NCI-H1417 (cell line): Measurements from ENCODE around the gene FUOM.
"Not testable (repeated sequence)": the region's sequence is repeated elsewhere in the genome, so short reads cannot be mapped to it uniquely, and the experiment has no call there.

Experiments used
- DNase-seq, 3 experiments: peaks; one replicate each; lab custom pipeline; 2025; lab: John Stamatoyannopoulos, UW

Gene FUOM

DNA sequence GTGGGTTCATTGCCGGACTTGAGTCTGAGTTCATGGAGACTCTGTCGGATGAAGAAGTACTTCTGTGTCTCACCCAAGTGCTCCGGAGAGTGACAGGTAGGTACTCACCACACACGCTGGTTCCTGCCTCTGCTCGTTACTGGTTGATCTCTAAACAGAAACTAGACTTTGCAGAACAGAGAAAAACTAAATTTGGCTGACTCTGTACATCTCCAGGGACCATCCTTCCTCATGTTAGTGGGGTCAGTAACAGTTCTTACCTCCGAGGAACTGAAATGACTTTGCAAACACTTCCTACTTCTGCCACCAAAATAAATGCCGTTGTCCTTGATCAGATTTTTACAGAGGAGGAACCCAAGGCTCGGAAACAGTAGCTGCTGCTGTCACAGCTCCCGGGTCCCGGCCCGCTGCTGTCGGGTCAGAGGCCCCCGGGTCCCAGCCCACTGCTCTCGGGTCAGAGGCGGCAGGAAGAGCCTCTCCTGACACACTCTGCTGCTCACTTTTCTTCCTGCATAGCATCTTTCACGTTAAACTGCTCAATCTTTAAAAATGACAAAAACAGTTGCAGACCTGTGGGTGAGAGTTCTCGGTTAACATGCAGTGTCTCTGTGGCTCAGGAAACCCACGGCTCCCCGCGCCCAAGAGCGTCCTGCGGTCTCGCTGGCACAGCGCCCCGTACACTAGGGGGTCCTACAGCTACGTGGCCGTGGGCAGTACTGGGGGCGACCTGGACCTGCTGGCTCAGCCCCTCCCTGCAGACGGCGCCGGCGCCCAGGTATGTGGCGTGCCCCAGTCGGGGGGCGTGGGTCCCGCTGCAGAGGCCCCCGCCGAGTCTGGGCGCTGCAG lies 31.4 kb upstream of the FUOM start:
- no peak for DNase-seq

DNA sequence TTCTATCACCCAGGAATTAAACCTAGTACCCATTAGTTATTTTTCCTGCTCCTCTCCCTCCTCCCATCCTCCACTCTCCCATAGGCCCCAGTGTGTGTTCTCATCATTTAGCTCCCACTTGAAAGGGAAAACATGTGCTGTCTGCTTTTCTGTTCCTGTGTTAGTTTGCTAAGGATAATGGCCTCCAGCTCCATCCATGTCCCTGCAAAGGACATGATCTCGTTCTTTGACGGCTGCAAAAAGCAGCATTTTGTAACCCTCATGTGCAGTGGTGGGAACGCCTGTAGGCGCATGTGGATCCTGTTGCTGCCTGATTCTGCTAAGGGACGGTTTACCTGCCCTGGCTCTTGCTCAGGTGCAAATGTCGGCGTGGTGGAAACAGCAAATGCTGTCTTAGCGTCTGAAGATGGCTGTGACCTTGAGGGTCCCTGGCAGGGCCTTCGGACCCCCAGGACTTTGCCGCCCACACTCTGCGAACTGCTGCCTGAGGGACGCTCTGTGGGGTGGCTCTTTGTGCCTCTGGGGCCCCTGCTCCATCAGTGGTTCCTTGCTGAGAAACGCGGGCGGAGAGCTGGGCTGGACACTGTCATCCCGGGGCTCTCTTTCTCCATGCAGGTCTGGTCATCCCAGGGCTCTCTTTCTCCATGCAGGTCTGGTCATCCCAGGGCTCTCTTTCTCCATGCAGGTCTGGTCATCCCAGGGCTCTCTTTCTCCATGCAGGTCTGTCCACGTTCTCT lies 30.6 kb upstream of the FUOM start:
- peak in 1 of 3 experiments; percentile 0 for DNase-seq

DNA sequence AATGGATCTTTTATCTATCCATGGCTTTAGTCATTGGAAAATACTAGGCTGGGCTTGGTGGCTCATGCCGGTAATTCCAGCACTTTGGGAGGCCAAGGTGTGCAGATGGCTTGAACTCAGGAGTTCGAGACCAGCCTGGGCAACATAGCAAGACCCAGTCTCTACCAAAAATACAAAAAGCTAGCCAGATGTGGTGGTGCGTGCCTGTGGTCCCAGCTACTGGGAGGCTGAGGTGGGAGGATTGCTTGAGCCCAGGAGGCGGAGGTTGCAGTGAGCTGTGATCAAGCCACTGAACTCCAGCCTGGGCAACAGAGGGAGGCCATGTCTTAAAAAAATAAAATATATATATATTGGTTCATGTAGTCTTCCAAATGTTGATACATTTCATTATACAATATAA lies 29.1 kb upstream of the FUOM start:
- DNase-seq: not testable (repeated sequence)

DNA sequence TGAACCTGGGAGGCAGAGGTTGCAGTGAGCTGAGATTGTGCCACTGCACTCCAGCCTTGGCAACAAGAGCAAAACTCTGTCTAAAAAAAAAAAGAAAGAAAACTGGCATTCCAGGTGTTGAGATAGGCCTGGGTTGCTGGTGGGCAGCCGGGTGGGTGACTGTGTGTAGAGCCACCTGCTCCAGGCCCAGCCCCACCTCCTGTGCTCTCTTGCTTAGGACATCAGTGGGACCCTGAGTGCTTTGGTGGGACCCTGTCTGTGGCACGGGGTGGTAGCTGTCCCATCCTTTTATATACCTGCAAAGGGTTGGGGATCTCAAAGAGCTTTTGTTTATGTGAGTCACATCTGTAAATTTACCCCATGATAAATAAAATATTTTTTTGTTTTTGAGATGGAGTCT lies 27.4 kb upstream of the FUOM start:
- DNase-seq: no peak

DNA sequence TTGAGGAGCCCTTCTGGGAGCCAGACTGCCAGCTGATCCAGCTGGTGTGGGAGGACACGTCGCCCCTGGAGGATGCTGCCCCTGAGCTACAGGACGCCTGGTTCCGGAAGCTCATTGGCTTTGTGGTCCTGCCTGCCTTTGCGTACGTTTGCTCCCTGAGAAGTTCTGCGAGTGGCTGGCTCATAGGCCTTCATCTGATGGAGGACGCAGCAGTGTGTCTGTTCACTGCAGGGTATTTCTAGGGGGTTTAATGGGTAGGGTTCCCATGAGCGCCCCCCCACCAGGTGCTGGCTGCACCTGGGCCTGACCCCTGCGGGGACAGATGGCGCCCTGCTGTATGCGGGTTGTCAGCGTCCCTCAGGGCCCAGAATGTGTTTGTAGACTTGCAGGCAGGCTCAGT lies 26.3 kb upstream of the FUOM start:
- no peak for DNase-seq

DNA sequence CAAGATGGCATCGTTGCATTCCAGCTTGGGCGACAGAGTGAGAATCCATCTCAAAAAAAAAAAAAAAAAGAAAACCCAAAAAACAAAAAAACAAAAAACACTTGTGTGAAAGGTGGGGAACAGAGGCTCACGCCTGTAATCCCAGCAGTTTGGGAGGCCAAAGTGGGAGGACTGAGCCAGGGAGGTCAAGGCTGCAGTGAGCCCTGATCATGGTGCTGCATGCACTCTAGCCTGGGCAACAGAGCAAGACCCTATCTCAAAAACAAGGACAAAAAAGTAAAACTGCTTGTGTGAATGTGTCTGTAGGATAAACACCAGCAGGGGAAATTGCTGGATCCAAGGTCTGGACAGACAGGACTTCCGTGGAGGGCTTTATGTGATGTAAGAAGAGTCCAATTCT lies 25.7 kb upstream of the FUOM start:
- no peak for DNase-seq

DNA sequence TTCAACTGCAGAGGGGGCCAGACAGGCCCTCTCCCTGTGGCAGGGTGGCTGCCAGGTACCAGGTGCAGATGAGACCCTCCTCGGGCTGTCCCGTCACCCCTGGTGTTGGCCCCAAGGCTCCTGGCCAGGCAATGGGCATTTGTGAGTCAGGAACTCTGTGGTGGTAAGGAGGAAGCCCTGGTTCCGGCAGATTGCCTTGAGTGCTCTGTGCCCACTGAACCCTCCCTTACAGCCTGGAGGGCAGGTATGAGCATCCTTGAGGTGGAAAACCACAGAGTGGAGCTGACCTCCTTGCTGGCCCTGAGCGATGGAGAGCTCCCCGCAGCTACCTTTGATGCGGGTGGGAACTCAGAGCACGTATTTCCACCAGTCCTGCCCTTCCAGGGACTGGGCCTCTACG lies 23.2 kb upstream of the FUOM start:
- DNase-seq: no peak

DNA sequence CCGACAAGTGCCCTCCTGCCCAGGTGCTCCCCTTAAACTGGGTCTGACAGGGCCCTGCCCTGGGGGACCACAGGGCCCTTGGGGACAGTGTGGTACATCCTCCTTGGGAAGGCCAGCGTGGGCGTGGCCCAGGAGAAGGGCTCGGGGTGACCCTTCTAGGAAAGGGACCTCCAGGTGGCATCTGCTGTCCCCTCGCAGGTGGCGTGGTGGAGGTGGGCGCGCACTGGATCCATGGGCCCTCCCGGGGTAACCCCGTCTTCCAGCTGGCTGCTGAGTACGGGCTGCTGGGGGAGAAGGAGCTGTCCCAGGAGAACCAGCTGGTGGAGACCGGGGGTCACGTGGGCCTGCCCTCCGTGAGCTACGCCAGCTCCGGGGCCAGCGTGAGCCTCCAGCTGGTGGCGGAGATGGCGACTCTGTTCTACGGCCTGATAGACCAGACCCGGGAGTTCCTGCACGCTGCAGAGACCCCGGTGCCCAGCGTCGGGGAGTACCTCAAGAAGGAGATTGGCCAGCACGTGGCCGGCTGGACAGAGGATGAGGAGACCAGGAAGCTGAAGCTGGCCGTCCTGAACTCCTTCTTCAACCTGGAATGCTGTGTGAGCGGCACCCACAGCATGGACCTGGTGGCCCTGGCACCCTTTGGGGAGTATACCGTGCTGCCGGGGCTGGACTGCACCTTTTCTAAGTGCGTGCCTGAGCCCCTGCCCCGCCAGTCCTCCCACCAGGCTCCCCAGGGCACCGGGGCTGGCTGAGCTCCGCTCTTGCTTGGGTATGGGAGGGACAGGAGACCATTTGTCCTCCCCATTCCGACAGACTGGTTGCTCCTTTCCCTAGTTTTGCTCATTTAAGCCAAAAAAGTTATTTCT lies 22.2 kb upstream of the FUOM start:
- DNase-seq: no peak

DNA sequence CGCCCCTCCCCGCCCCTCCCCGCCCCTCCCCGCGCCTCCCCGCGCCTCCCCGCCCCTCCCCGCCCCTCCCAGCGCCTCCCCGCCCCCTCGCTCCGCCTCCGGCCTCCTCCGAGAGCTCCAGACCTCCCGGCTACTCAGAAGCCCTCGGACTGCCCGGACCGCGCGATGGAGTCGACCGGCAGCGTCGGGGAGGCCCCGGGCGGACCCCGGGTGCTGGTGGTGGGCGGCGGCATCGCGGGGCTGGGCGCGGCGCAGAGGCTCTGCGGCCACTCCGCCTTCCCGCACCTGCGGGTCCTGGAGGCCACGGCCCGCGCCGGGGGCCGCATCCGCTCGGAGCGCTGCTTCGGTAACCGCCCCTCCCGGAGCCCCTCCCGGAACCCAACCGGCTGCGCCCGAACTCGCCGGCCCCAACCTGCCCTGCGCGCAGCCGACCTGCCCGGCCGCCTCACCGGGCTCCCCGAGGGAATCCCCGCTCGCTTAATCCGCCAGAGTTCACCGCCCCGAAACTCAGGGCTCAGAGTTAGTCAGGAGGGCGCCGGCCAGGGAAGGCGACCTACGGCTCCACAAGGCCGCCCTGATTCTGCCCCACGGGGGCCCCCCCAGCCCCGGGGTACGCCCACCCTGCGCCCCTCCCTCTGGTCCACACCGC lies 21.5 kb upstream of the FUOM start, which contains the start of gene PAOX:
Gene PAOX, plus strand, starts transcription at position 111 of the 649 bp plus-strand sequence. Its CDS starts 55 bp downstream, at position 166.
- peak in 2 of 3 experiments; percentile 33 to 57 for DNase-seq

DNA sequence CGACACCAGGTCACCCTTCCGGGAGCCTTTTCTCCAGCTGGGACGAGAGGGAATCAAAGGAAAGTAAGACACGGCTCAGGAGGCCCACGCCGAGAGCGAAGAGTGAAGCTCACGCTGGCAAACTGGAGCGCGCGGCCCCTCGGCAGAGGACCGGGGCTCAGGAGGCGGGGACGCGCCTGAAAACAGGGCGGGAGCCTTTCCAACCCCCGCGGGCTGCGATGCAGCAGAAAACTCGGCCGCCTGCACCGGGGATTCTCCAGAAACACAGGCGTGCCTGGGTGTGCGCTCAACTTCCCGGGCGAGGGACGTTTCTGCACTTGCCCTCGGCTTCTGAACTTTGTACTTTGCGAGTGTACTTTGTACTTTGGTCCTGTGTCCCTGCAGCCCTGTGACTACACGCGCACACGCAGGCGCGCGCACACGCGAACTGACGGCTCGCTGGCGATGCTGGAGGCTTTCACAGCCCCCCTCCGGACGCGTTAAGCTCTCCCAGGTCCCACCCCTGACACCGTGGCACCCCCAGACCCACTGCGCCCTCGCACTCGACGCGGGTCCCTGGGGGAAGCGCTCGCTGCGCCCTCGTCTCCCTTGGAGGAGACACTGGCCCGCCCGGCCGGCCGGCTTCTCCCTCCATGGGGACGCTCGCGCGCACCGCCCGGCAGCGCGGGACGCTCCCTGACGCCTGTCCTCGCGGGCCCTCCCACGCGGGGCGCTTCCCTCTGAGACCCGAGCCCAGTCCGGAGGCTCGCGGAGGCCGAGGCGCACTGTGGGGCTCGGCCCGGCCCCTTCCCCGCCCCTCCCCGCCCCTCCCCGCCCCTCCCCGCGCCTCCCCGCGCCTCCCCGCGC lies 20.7 kb upstream of the FUOM start:
- DNase-seq: peak in 2 of 3 experiments; percentile 59 to 60

DNA sequence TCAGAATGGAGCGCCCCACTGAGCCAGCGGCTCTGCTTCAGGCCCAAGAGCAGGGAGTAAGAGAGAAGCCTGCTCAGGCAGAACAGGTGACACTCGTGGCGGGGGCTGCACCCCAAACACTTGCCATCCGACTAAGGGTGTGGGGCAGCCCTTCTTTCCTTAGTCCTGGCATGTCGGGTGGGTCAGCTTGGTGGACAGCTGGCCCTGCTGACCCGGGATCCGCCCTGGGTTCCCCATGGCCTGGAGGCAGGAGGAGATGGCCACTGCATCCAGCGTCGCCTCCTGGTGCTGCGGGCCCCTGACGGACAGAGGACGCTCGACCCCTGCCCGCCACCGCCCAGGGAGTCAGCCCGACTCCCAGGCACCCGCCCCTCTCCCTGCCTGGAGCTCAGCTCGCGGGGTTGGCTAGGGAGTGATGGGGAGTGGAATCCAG lies 20.0 kb upstream of the FUOM start:
- no peak for DNase-seq

DNA sequence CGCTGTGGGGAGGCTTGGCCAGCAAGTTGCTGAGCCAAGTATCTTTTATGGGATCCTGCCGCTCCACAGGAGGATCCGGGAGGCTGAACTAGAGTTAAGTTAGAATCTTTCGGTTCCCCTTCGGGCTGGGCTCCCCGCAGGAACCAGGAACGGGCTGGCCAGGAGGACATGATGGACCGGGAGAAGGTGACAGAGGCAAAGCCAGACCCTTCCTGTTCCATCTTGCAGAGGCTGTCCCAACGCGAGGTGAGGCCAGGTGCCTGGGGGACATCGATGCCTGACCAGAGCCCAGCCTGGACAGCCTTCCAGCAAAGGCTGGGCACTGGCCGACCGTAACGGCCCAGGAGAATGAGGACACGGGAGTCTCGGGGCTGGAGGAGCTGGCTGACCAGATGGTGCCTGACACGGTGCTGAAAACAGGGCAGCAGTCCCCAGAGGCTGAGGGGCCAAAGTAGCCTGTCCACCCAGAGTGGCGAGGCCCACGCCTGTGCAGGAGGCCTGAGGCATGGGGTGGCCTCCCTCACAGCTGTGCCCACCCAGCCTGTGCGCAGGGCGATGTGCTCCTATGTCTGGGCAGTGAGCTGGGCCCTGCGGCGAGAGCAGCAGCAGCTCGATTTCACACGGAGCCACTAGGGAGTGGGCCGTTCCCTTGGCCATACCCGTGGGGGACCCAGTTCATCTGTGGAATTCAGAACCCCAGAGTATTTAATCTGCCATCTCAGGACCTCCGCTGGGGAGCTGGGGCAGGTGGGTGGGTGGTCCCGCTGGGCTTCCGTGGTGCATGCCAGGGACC lies 19.4 kb upstream of the FUOM start:
- no peak for DNase-seq

DNA sequence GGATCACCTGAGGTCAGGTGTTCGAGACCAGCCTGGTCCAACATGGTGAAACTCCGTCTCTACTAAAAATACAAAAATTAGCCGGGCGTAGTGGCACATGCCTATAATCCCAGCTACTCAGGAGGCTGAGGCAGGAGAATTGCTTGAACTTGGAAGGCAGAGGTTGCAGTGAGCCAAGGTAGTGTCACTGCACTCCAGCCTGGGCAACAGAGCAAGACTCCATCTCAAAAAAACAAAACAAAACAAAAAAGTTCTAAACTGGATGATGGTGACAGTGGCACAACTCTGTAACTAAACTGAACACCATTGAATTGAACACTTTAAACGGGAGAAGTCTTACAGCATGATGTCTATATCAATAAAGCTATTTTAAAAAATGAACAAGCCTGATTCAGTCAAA lies 18.4 kb upstream of the FUOM start:
- not testable (repeated sequence) for DNase-seq

DNA sequence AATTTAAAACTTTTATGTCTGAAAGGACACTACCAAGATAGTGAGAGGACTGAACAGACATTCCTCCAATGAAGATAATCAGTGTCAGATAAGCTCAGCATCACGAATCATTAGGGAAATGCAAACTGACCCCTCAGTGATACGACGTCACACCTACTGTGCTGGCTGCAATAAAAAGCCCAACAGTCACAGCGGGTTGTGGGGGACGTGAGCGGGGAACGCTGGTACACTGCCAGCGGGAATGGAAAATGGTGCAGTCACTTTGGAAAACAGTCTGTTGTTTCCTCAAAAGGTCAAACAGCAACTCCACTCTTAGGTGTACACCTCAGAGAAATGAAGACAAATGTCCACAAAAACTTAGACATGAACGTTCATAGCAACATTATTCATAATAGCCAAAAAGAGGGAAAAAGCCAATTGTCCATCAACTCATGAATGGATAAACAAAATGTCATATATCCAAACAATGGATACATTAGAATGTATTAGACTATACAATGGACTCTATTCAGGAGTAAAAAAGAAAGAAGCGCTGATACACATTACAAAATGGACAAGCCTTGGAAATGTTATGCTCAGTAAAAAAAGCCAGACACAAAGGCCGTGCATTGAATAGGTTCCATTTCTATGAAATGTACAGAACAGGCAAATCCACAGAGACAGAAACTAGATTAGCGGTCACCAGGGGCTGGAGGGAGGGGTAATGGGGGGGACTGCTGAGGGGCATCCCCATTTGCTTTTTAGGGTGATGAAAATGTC lies 17.7 kb upstream of the FUOM start:
- DNase-seq: no peak

DNA sequence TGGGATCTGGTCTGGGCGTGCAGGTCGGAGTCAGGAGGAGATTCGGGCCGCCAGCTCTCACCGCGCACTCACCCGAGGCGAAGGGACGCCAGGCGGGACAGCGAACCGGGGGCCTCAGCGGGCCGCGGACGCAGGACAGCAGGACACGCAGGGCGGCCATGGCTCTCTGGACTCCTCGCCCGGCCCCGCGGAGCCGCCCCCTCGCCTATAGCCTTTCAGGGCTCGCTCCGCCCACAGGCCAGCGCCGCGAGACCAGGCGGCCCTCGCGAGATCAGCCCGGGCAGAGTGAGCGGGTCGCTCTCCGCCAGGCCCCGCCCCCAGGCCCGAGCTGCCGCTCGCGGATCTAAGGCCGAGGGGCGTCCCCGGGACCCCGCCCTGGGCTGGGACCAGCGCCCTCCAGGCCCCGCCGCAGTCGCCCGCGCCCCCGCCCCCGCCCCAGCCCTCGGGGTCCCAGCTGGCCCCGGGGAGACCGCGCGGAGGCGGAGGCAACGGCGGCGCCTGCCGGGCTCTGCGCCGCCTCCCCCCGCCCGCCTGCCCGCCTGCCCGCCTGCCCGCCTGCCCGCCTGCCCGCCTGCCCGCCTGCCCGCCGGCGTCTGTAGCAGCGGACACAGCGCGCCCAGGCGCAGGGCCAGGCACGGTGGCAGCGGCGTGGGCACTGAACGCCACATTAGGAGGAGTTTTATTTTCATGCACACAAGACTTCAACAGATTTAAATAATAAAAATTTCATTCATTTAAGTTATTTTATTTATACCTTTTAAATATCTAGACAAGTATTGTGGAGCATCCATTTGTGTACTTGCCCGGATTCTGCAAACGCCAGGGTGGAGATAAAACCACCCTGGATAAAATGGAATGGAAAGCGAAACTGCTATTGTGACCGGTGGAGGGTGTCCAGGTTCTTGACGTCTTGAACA lies 15.6 kb upstream of the FUOM start, which contains the start of gene ECHS1:
Gene ECHS1, minus strand, starts transcription at position 181 of the 917 bp plus-strand sequence. Its CDS starts 21 bp downstream, at position 160.
- peak; percentile 83 to 90 (median 87) for DNase-seq

DNA sequence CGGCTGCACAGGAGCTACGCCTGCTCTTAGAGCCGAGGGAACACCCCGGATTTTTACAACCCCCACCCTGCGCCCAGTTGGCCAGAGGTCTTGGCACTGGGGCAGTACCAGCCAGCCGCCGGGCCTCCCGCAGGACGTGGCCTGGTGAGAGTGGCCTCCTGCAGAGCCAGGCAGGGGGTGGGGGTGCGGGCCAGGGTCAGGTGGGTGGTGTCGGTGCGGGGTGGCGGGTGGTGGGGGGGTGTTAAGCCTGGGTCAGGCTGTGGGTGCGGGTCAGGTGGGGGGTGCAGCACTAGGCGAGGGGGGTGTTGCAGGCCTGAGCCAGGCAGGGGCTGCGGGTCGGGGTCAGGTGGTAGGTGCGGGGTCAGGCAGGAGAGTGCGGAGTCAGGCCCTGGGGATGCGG lies 14.7 kb upstream of the FUOM start:
- no peak for DNase-seq

DNA sequence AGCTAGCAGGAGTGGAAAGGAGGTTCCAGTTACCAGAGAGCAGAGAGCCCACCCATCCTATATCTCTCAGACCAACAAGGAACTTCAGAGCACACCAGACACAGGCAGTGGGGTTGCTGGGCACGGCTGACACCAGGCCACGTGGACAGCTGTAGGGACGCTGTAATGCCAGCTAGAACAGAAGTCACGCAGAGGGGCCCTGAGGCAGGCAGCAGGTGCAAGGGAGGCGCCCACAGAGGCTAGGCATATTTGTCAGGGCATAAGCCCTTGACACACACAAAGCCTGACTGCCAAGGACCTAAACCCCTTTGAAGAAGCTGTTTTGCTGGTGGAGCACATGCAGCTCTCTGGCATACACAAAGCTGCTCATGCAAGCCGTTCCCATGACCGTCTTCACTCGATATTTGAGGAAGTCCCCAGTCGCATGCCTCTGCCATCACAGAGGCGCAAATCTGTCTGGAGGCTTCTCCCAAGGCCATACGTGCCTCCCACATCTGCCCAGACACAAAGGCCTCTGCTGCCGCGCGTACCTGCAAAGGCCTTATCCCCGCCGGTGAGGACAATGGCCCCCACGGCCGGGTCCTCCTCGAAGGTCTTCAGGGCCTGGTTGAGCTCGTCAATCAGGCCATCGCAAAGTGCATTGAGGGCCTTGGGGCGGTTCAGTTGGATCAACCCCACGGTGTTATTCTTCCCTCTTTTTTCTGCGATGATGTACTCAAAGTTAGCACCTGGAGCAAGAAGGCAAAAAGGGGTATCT lies 12.4 kb upstream of the FUOM start:
- no peak for DNase-seq
